H9 (cell line): ENCODE data around the gene PCGF2. TPM values are rescaled to one million over a fixed set of nuclear protein-coding genes. Genes with fewer than 3 reads are reported as not detected.

Source experiments
- DNase-seq: peaks from one replicate; pipeline ENCODE4 v3.0.0-alpha.2; 2017
- H2AFZ ChIP-seq: one replicate; pipeline ENCODE4 v1.6.1; 2013; ENCODE audit warnings: mild to moderate bottlenecking, low read length, control low read depth, moderate library complexity
- H2AK5ac ChIP-seq: 2 replicates; pipeline ENCODE4 v1.6.1; 2013; ENCODE audit warnings: low read length, control low read depth, mixed read lengths; ENCODE audit not compliant: insufficient read length
- H2BK120ac ChIP-seq: one replicate; pipeline ENCODE4 v1.6.1; 2013; ENCODE audit warnings: low read depth, mild to moderate bottlenecking, low read length, control low read depth, inconsistent platforms; ENCODE audit not compliant: poor library complexity, severe bottlenecking
- H2BK12ac ChIP-seq: 2 replicates; pipeline ENCODE4 v1.6.1; 2013; ENCODE audit warnings: low read length, control low read depth, mixed read lengths, low read depth; ENCODE audit not compliant: insufficient read length
- H2BK15ac ChIP-seq: 2 replicates; pipeline ENCODE4 v1.6.1; 2013; ENCODE audit warnings: low read depth, low read length, control low read depth
- H2BK20ac ChIP-seq: one replicate; pipeline ENCODE4 v1.6.1; 2013; ENCODE audit warnings: low read depth, mild to moderate bottlenecking, low read length, control low read depth, inconsistent platforms; ENCODE audit not compliant: poor library complexity, severe bottlenecking
- H2BK5ac ChIP-seq: 2 replicates; pipeline ENCODE4 v1.6.1; 2013; ENCODE audit warnings: low read length, control low read depth, mixed read lengths; ENCODE audit not compliant: insufficient read length
- H3K14ac ChIP-seq: 2 replicates; pipeline ENCODE4 v1.6.1; 2013; ENCODE audit warnings: low read length, control low read depth; ENCODE audit not compliant: insufficient read depth
- H3K18ac ChIP-seq: 2 replicates; pipeline ENCODE4 v1.6.1; 2013; ENCODE audit warnings: low read depth, mild to moderate bottlenecking, mixed read lengths, low read length, control low read depth; ENCODE audit not compliant: insufficient read length
- H3K23ac ChIP-seq: 2 replicates; pipeline ENCODE4 v1.6.1; 2013; ENCODE audit warnings: low read length, control low read depth, mixed read lengths, low read depth; ENCODE audit not compliant: insufficient read length
- H3K23me2 ChIP-seq: 2 replicates; pipeline ENCODE4 v1.6.1; 2013; ENCODE audit warnings: low read depth, mild to moderate bottlenecking, mixed read lengths, low read length, control low read depth; ENCODE audit not compliant: insufficient read length, poor library complexity, severe bottlenecking
- H3K27ac ChIP-seq: 2 replicates; pipeline ENCODE4 v1.5.1; 2013; ENCODE audit warnings: low read length, control low read depth, mixed read lengths, low read depth; ENCODE audit not compliant: insufficient read length
- H3K27me3 ChIP-seq: 2 replicates; pipeline ENCODE4 v1.6.1; 2013; ENCODE audit warnings: low read length, control low read depth, inconsistent platforms; ENCODE audit not compliant: insufficient read depth
- H3K4ac ChIP-seq: 2 replicates; pipeline ENCODE4 v1.6.1; 2013; ENCODE audit warnings: low read depth, mild to moderate bottlenecking, control low read depth, inconsistent platforms, low read length, moderate library complexity
- H3K4me1 ChIP-seq: 2 replicates; pipeline ENCODE4 v1.6.1; 2013; ENCODE audit warnings: low read length, control low read depth, inconsistent platforms; ENCODE audit not compliant: insufficient read depth
- H3K4me2 ChIP-seq: 2 replicates; pipeline ENCODE4 v1.6.1; 2013; ENCODE audit warnings: low read length, control low read depth, mixed read lengths; ENCODE audit not compliant: insufficient read length, insufficient read depth
- H3K56ac ChIP-seq: 2 replicates; pipeline ENCODE4 v1.6.1; 2013; ENCODE audit warnings: low read depth, mild to moderate bottlenecking, mixed read lengths, low read length, control low read depth; ENCODE audit not compliant: insufficient read length
- H3K79me1 ChIP-seq: 2 replicates; pipeline ENCODE4 v1.6.1; 2013; ENCODE audit warnings: low read depth, mild to moderate bottlenecking, moderate library complexity, low read length, control low read depth, inconsistent platforms; ENCODE audit not compliant: insufficient read depth, poor library complexity, severe bottlenecking
- H3K79me2 ChIP-seq: 2 replicates; pipeline ENCODE4 v1.6.1; 2013; ENCODE audit warnings: low read length, control low read depth, inconsistent platforms; ENCODE audit not compliant: insufficient read depth
- H3K9ac ChIP-seq: 2 replicates; pipeline ENCODE4 v1.6.1; 2013; ENCODE audit warnings: low read length, control low read depth, mixed read lengths; ENCODE audit not compliant: insufficient read length; ENCODE audit errors: extremely low read depth
- H3K9me3 ChIP-seq: one replicate; pipeline ENCODE4 v1.6.1; 2013; ENCODE audit warnings: low read depth, low read length, inconsistent platforms; ENCODE audit not compliant: control insufficient read depth
- H3T11ph ChIP-seq: one replicate; pipeline ENCODE4 v1.6.1; 2013; ENCODE audit warnings: mild to moderate bottlenecking, low read length, control low read depth, inconsistent platforms
- H4K20me1 ChIP-seq: one replicate; pipeline ENCODE4 v1.6.1; 2013; ENCODE audit not compliant: control insufficient read depth, insufficient read length, insufficient read depth
- H4K5ac ChIP-seq: 2 replicates; pipeline ENCODE4 v1.6.1; 2013; ENCODE audit warnings: low read depth, mild to moderate bottlenecking, mixed read lengths, low read length, control low read depth; ENCODE audit not compliant: insufficient read length
- H4K8ac ChIP-seq: replicated peaks from 2 replicates; pipeline ENCODE4 v1.6.1; 2013; ENCODE audit warnings: low read length, control low read depth, mixed read lengths, low read depth; ENCODE audit not compliant: insufficient read length
- H4K91ac ChIP-seq: 2 replicates; pipeline ENCODE4 v1.6.1; 2013; ENCODE audit warnings: low read depth, mild to moderate bottlenecking, moderate library complexity, mixed read lengths, low read length, control low read depth; ENCODE audit not compliant: insufficient read length
- H3K27ac Mint-ChIP-seq, 3 experiments: 2 replicates in 2 of 3; 3 replicates in 1 of 3; pipeline ENCODE4 v1.8.0; 2020 to 2021; ENCODE audit warnings: mixed read lengths in 3 of 3, mild to moderate bottlenecking in 1 of 3, moderate library complexity in 1 of 3
- H3K27me3 Mint-ChIP-seq: 2 replicates; pipeline ENCODE4 v1.8.0; 2021; ENCODE audit warnings: low read depth, mild to moderate bottlenecking, moderate library complexity, mixed read lengths
- H3K36me3 Mint-ChIP-seq, 3 experiments: 2 replicates in 2 of 3; 3 replicates in 1 of 3; pipeline ENCODE4 v1.8.0; 2020 to 2021; ENCODE audit warnings: low read depth in 3 of 3, mixed read lengths in 3 of 3; ENCODE audit not compliant: insufficient read depth in 1 of 3
- H3K4me1 Mint-ChIP-seq, 2 experiments: 2 replicates each; pipeline ENCODE4 v1.8.0; 2020; ENCODE audit warnings: mixed read lengths in 2 of 2
- H3K4me3 Mint-ChIP-seq, 2 experiments: 2 replicates in 1 of 2; 3 replicates in 1 of 2; pipeline ENCODE4 v1.8.0; 2020 to 2021; ENCODE audit warnings: mild to moderate bottlenecking in 2 of 2, mixed read lengths in 2 of 2, moderate library complexity in 1 of 2
- H3K9me3 Mint-ChIP-seq, 2 experiments: 2 replicates in 1 of 2; 3 replicates in 1 of 2; pipeline ENCODE4 v1.8.0; 2020; ENCODE audit warnings: mild to moderate bottlenecking in 2 of 2, mixed read lengths in 2 of 2, moderate library complexity in 1 of 2
- CTCF ChIP-seq: fragments of 200-600 bp; sonication (generic); conservative IDR thresholded peaks from 3 replicates; pipeline ENCODE4 v1.8.0; 2021; ENCODE audit warnings: antibody characterized with exemption, mild to moderate bottlenecking
- WGBS: extraction: QIAGEN DNeasy Blood & Tissue Kit; methylation state at CpG from one replicate; pipeline ENCODE4 v1.1.7; 2013; ENCODE audit warnings: missing lambda C conversion rate, low lambda C conversion rate, mixed read lengths; ENCODE audit not compliant: insufficient read length; ENCODE audit errors: extremely low coverage; 5-methylcytosine and 5-hydroxymethylcytosine counted together
- total RNA-seq: library from RNA; stranded (reverse); gene quantifications from 2 replicates; pipeline ENCODE4 v1.2.1, GENCODE V29; 2021

PCGF2 gene
- total RNA-seq, 1 experiment from 2014 or later = 106 TPM

DNA sequence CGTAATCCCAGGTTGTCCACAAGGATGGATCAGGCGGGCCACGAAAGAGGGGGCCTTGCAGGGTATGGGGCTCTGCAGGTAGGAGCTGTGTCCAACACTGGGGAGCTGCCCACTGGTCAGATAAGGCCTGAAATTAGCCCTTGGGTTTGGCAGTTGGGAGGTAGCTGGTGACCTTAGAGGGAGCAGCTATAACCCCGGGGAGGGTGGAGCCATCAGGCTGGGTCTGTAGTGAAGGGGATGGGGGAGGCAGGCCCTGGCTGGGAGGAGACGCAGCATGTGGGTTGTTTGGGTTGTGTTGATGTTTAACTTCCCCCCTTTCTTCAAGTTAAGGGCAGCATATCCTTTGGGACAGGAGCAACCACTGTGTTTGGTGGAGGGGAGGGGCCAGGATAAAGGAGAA, 37.2 kb downstream of the PCGF2 start:
- no peaks in the 10 kb centered on the region for H4K20me1 ChIP-seq
- H3K27me3 Mint-ChIP-seq = peaks cover 63% of the 10 kb centered on the region
- H3K9me3 Mint-ChIP-seq = no peaks in the 10 kb centered on the region; a peak in 1 of 5 replicates

More for the DNA sequence above, 37.2 kb downstream of the PCGF2 start:
- no peak overlapping the region for H3K4me2 ChIP-seq
- no peak overlapping the region for H4K8ac ChIP-seq
- H3K27ac ChIP-seq = no peak overlapping the region
- H3K79me2 ChIP-seq = no peaks in the 10 kb centered on the region
- H3K23ac ChIP-seq = no peak overlapping the region
- no peak overlapping the region for H3K9ac ChIP-seq
- H2AFZ ChIP-seq = no peak overlapping the region
- no peak overlapping the region for H2BK120ac ChIP-seq
- H3K18ac ChIP-seq = no peak overlapping the region
- peaks cover 21% of the 10 kb centered on the region; the same call in 1 of the 2 replicates for H3K27me3 ChIP-seq
- H3K36me3 Mint-ChIP-seq = peaks cover 0 to 13% (median 3%) of the 10 kb centered on the region in 3 experiments
- H2AK5ac ChIP-seq = no peak overlapping the region
- H2BK20ac ChIP-seq = no peak overlapping the region
- no peak overlapping the region for H3K56ac ChIP-seq
- H2BK12ac ChIP-seq = no peak overlapping the region
- peaks cover 7% of the 10 kb centered on the region; the same call in 1 of the 2 replicates for H3K4me1 ChIP-seq
- no CpG with 5 or more reads among the region's 5 CpGs for WGBS
- H3K14ac ChIP-seq = no peak overlapping the region
- H4K5ac ChIP-seq = no peak overlapping the region
- DNase-seq = peak; percentile 30
- peaks cover 9% of the 10 kb centered on the region for H3K23me2 ChIP-seq
- H2BK15ac ChIP-seq = no peak overlapping the region
- H3K9me3 ChIP-seq = no peaks in the 10 kb centered on the region
- no peak overlapping the region for H3K4me3 Mint-ChIP-seq
- no peak for TF ChIP-seq CTCF
- peaks cover 45 to 77% of the 10 kb centered on the region in 2 experiments for H3K4me1 Mint-ChIP-seq
- no peak overlapping the region for H2BK5ac ChIP-seq
- H3T11ph ChIP-seq = no peak overlapping the region
- no peak overlapping the region for H3K4ac ChIP-seq
- H3K79me1 ChIP-seq = no peaks in the 10 kb centered on the region
- no peak overlapping the region for H4K91ac ChIP-seq
- H3K27ac Mint-ChIP-seq = peak overlapping the region in 1 of 3 experiments; percentile 10; a peak in 1 of 7 replicates
